WTC11 (cell line): ENCODE measurements around the gene PROSER2.

Source experiments
- ATF2 ChIP-seq: sonication (generic); formaldehyde crosslinking; IDR thresholded peaks from 2 replicates; pipeline ENCODE4 v1.8.1; 2022; ENCODE audit warnings: low read depth, missing genetic modification reagents, borderline replicate concordance
- ATF3 ChIP-seq: sonication (generic); formaldehyde crosslinking; conservative IDR thresholded peaks from 2 replicates; pipeline ENCODE4 v1.8.1; 2022; ENCODE audit warnings: mild to moderate bottlenecking, missing genetic modification reagents
- CBFB ChIP-seq: sonication (generic); formaldehyde crosslinking; IDR thresholded peaks from 2 replicates; pipeline ENCODE4 v1.8.1; 2022; ENCODE audit warnings: mild to moderate bottlenecking, low read depth, missing genetic modification reagents
- CTCF ChIP-seq: fragments of 200-600 bp; IDR thresholded peaks from 2 replicates; pipeline ENCODE4 v1.8.0; 2022; ENCODE audit warnings: antibody characterized with exemption
- E2F1 ChIP-seq: sonication (generic); formaldehyde crosslinking; IDR thresholded peaks from 2 replicates; pipeline ENCODE4 v1.8.0; 2022; ENCODE audit warnings: mild to moderate bottlenecking, missing genetic modification reagents
- ELF4 ChIP-seq: sonication (generic); formaldehyde crosslinking; IDR thresholded peaks from 2 replicates; pipeline ENCODE4 v1.8.1; 2022; ENCODE audit warnings: low read depth, mild to moderate bottlenecking, moderate library complexity, missing genetic modification reagents
- EMX1 ChIP-seq: fragments of 250-450 bp; sonication (Bioruptor Pico); IDR thresholded peaks from 2 replicates; pipeline ENCODE4 v1.8.0; 2021; ENCODE audit warnings: mild to moderate bottlenecking
- HMGXB4 ChIP-seq: sonication (generic); formaldehyde crosslinking; IDR thresholded peaks from 2 replicates; pipeline ENCODE4 v1.8.1; 2023; ENCODE audit warnings: mild to moderate bottlenecking, moderate library complexity, missing genetic modification reagents
- KAT7 ChIP-seq: sonication (generic); formaldehyde crosslinking; IDR thresholded peaks from 2 replicates; pipeline ENCODE4 v1.8.1; 2023; ENCODE audit warnings: missing genetic modification reagents, mild to moderate bottlenecking, borderline replicate concordance
- SMAD4 ChIP-seq: sonication (generic); formaldehyde crosslinking; IDR thresholded peaks from 2 replicates; pipeline ENCODE4 v1.8.0; 2022; ENCODE audit warnings: mild to moderate bottlenecking, missing genetic modification reagents
- SP1 ChIP-seq: sonication (generic); formaldehyde crosslinking; conservative IDR thresholded peaks from 2 replicates; pipeline ENCODE4 v1.8.1; 2022; ENCODE audit warnings: missing genetic modification reagents
- ZNF263 ChIP-seq: sonication (generic); formaldehyde crosslinking; IDR thresholded peaks from 2 replicates; pipeline ENCODE4 v1.8.1; 2022; ENCODE audit warnings: low read depth, mild to moderate bottlenecking, moderate library complexity, missing genetic modification reagents

- no peak for TF ChIP-seq CTCF
- no peak for TF ChIP-seq CBFB
- TF ChIP-seq HMGXB4 (CRISPR knock-in tag): no peak
- no peak for TF ChIP-seq ELF4
- no peak for TF ChIP-seq E2F1 (CRISPR knock-in tag)
- TF ChIP-seq ATF2: no peak
- TF ChIP-seq SP1 (CRISPR knock-in tag): no peak
- no peak for TF ChIP-seq ZNF263 (CRISPR knock-in tag)
- no peak for TF ChIP-seq SMAD4
- TF ChIP-seq KAT7 (CRISPR knock-in tag): no peak
- no peak for TF ChIP-seq EMX1
- TF ChIP-seq ATF3: no peak
These were observed 56.4 kb downstream of the PROSER2 start for GRCh38 chr10:11879387-11880094.
